GM23248 (cell line): ENCODE measurements around the gene MAST1. TPM values are rescaled to one million over a fixed set of nuclear protein-coding genes. Genes with fewer than 3 reads are reported as not detected.

Source experiments
- DNase-seq: peaks from one replicate; pipeline ENCODE4 v3.0.0-alpha.2; 2015
- H2AFZ ChIP-seq: fragments of 200-600 bp; sonication (generic); 2 replicates; pipeline ENCODE4 v1.6.1; 2016; ENCODE audit warnings: antibody characterized with exemption
- H3F3A ChIP-seq: fragments of 200-600 bp; sonication (generic); 2 replicates; pipeline ENCODE4 v1.6.1; 2016; ENCODE audit warnings: mild to moderate bottlenecking, antibody characterized with exemption, mixed run types; ENCODE audit not compliant: insufficient read depth
- H3K27ac ChIP-seq: fragments of 200-600 bp; sonication (generic); 2 replicates; pipeline ENCODE4 v1.5.1; 2016; ENCODE audit warnings: mild to moderate bottlenecking
- H3K27me3 ChIP-seq: fragments of 200-600 bp; sonication (generic); replicated peaks from 2 replicates; pipeline ENCODE4 v1.6.1; 2016; ENCODE audit warnings: mild to moderate bottlenecking; ENCODE audit not compliant: insufficient read depth
- H3K36me3 ChIP-seq: fragments of 200-600 bp; sonication (generic); 2 replicates; pipeline ENCODE4 v1.6.1; 2016; ENCODE audit warnings: low read depth, mild to moderate bottlenecking
- H3K4me1 ChIP-seq: fragments of 200-600 bp; sonication (generic); 2 replicates; pipeline ENCODE4 v1.6.1; 2016; ENCODE audit warnings: mild to moderate bottlenecking; ENCODE audit not compliant: insufficient read depth
- H3K4me2 ChIP-seq: fragments of 200-600 bp; sonication (generic); one replicate; pipeline ENCODE4 v1.6.1; 2016; ENCODE audit warnings: mild to moderate bottlenecking; ENCODE audit not compliant: unreplicated experiment
- H3K4me3 ChIP-seq: fragments of 200-600 bp; sonication (generic); 2 replicates; pipeline ENCODE4 v1.5.1; 2016; ENCODE audit warnings: mild to moderate bottlenecking
- H3K79me2 ChIP-seq: fragments of 200-600 bp; sonication (generic); 2 replicates; pipeline ENCODE4 v1.6.1; 2016; ENCODE audit warnings: mild to moderate bottlenecking; ENCODE audit not compliant: insufficient read depth
- H3K9ac ChIP-seq: fragments of 200-600 bp; sonication (generic); 2 replicates; pipeline ENCODE4 v1.6.1; 2016; ENCODE audit warnings: mild to moderate bottlenecking
- H3K9me2 ChIP-seq: fragments of 200-600 bp; sonication (generic); 2 replicates; pipeline ENCODE4 v1.6.1; 2016; ENCODE audit warnings: mixed run types, mild to moderate bottlenecking, moderate library complexity; ENCODE audit not compliant: insufficient read depth
- H3K9me3 ChIP-seq: fragments of 200-600 bp; sonication (generic); one replicate; pipeline ENCODE4 v1.6.1; 2017; ENCODE audit warnings: low read depth
- H4K20me1 ChIP-seq: fragments of 200-600 bp; sonication (generic); 2 replicates; pipeline ENCODE4 v1.6.0; 2016; ENCODE audit not compliant: insufficient read depth
- EZH2 ChIP-seq: fragments of 200-600 bp; sonication (generic); IDR thresholded peaks from 2 replicates; pipeline ENCODE4 v1.6.1; 2018; ENCODE audit warnings: antibody characterized with exemption, mild to moderate bottlenecking; ENCODE audit not compliant: insufficient read depth, poor library complexity, severe bottlenecking
- EZH2phosphoT487 ChIP-seq: fragments of 200-600 bp; sonication (generic); IDR thresholded peaks from 2 replicates; pipeline ENCODE4 v1.6.1; 2018; ENCODE audit warnings: antibody characterized with exemption, moderate library complexity, mild to moderate bottlenecking, low read depth; ENCODE audit not compliant: insufficient read depth
- WGBS, 2 experiments: methylation state at CpG; one replicate each; pipeline ENCODE4 v1.1.6; 2015 to 2017; ENCODE audit warnings: low lambda C conversion rate in 2 of 2, low coverage in 1 of 2; ENCODE audit errors: missing lambda C conversion rate in 2 of 2; 5-methylcytosine and 5-hydroxymethylcytosine counted together
- in situ Hi-C: fragments of 300-500 bp; cut with MboI; formaldehyde crosslinking; loops from 2 replicates; pipeline ENCODE4 v1.15.0; 2020
- polyA plus RNA-seq: library from polyadenylated mRNA; unstranded; fragments of >200 nt; fragmentation: Nextera tagmentation; extraction: Ambion mirVana; gene quantifications from 2 replicates; pipeline ENCODE4 v1.2.1, GENCODE V29; 2016
- total RNA-seq: library from RNA; depleted of rRNA; stranded (reverse); fragments of >200 nt; shearing (Covaris generic); gene quantifications from 2 replicates; pipeline ENCODE4 v1.2.3, GENCODE V29; 2014

MAST1 gene
- total and polyA plus RNA-seq, 2 experiments from 2014 or later, result 0.24 TPM; not detected in 1

DNA sequence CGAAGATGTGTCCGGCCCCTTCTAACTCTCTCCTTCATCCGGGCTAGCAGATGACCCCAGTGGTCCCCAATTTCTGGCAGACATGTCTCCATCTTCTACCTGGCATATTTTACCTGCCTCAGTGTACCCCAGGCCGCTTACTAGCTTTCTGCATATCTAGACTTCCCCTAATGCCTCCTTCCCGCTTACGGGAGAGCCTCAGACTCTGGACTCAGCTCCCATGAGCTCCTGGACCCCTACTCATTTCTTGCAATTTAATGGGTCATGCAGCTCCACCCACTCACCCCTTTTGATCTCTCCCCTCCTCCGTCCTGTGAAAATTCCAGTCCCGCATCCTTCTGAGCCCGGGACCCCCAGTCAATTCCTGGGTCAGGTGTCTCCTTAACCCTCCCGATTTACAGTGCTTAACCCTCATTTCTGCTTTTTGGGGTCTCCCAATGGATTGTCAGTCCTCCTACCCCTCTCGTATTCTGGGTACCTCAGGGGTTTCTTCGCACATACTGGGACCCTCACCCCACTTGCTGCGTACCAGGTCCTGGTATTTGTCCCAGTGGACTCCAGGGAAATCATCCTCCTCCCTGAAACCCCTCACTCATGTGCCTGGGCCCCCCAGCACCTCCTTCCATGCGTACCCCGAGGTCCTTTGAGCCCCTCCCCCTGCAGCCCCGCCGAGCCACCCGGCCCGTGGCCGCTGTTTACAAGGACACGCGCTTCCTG, 47.5 kb upstream of the MAST1 start:
- Histone ChIP-seq H3K4me1 (peaks cover 30% of the 10 kb centered on the region), H3K4me3 (peak overlapping the region; percentile 93), H4K20me1 (no peaks in the 10 kb centered on the region), H3K79me2 (peaks cover 19% of the 10 kb centered on the region), H3K9me3 (no peaks in the 10 kb centered on the region), H3K36me3 (no peaks in the 10 kb centered on the region), H3K9ac (peak overlapping the region; percentile 98), H2AFZ (no peak overlapping the region), H3K4me2 (peak overlapping the region; percentile 76), H3K9me2 (no peaks in the 10 kb centered on the region), H3K27ac (peak overlapping the region; percentile 99), H3K27me3 (no peaks in the 10 kb centered on the region), H3F3A (peaks cover 43% of the 10 kb centered on the region)
- 2% methylated on average over 16 to 22 of the region's 22 CpGs for WGBS, 2 experiments
- in situ Hi-C loops, result no loop called here
- TF ChIP-seq EZH2 (no peak), EZH2phosphoT487 (no peak)
- DNase-seq, result peak; percentile 44

DNA sequence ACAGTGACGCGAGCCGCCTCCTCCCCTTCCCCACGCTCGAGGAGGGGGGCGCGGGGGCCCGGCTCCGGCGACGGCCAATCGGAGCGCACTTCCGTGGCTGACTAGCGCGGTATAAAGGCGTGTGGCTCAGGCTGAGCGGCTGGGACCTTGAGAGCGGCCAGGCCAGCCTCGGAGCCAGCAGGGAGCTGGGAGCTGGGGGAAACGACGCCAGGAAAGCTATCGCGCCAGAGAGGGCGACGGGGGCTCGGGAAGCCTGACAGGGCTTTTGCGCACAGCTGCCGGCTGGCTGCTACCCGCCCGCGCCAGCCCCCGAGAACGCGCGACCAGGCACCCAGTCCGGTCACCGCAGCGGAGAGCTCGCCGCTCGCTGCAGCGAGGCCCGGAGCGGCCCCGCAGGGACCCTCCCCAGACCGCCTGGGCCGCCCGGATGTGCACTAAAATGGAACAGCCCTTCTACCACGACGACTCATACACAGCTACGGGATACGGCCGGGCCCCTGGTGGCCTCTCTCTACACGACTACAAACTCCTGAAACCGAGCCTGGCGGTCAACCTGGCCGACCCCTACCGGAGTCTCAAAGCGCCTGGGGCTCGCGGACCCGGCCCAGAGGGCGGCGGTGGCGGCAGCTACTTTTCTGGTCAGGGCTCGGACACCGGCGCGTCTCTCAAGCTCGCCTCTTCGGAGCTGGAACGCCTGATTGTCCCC, 46.8 kb upstream of the MAST1 start, which contains the start of gene JUNB:
Gene JUNB, plus strand, starts transcription at position 142 of the 706 bp plus-strand sequence. Its CDS starts 286 bp downstream, at position 428.
- 0 to 2% methylated on average over 50 to 68 of the region's 73 CpGs for WGBS, 2 experiments

GRCh38 chr19:12792051-12792852, 46.1 kb upstream of the MAST1 start:
- Histone ChIP-seq H3K79me2 (peaks cover 19% of the 10 kb centered on the region), H3K27me3 (no peaks in the 10 kb centered on the region), H3K9me3 (no peaks in the 10 kb centered on the region), H2AFZ (no peak overlapping the region), H3K9me2 (no peaks in the 10 kb centered on the region), H3K27ac (peak overlapping the region; percentile 99), H4K20me1 (no peaks in the 10 kb centered on the region), H3K4me1 (peaks cover 36% of the 10 kb centered on the region), H3K4me2 (peak overlapping the region; percentile 90), H3K4me3 (peak overlapping the region; percentile 93), H3K9ac (peak overlapping the region; percentile 98), H3K36me3 (no peaks in the 10 kb centered on the region), H3F3A (peaks cover 55% of the 10 kb centered on the region)
- TF ChIP-seq EZH2phosphoT487 (no peak), EZH2 (no peak)
- WGBS, 2 experiments, result 1% methylated on average over 68 to 82 of the region's 84 CpGs
- in situ Hi-C loops, result no loop called here
- DNase-seq, result peak; percentile 77

More for the DNA sequence above, 46.8 kb upstream of the MAST1 start, which contains the start of gene JUNB:
- peak within 1 kb of the TSS; percentile 99 for H3K27ac ChIP-seq
- peak within 1 kb of the TSS; percentile 98 for H3K9ac ChIP-seq
- no peak within 1 kb of the TSS for H2AFZ ChIP-seq
- H3K36me3 ChIP-seq, result no peaks in the 10 kb centered on the region
- H3K79me2 ChIP-seq, result peaks cover 19% of the 10 kb centered on the region
- peaks cover 36% of the 10 kb centered on the region for H3K4me1 ChIP-seq
- no peaks in the 10 kb centered on the region for H3K9me2 ChIP-seq
- no peaks in the 10 kb centered on the region for H4K20me1 ChIP-seq
- DNase-seq, result peak; percentile 97
- H3K9me3 ChIP-seq, result no peaks in the 10 kb centered on the region
- H3F3A ChIP-seq, result peaks cover 49% of the 10 kb centered on the region
- peak within 1 kb of the TSS; percentile 90 for H3K4me2 ChIP-seq
- peak within 1 kb of the TSS; percentile 93 for H3K4me3 ChIP-seq
- in situ Hi-C loops, result no loop called here
- TF ChIP-seq EZH2, result no peak
- TF ChIP-seq EZH2phosphoT487, result no peak
- H3K27me3 ChIP-seq, result no peaks in the 10 kb centered on the region

GRCh38 chr19:12792853-12793289, 45.4 kb upstream of the MAST1 start:
- H3K27me3 ChIP-seq, result no peaks in the 10 kb centered on the region
- H3K4me1 ChIP-seq, result peaks cover 34% of the 10 kb centered on the region
- in situ Hi-C loops, result no loop called here
- H3K79me2 ChIP-seq, result peaks cover 19% of the 10 kb centered on the region
- 0 to 2% methylated on average over 19 to 22 of the region's 22 CpGs for WGBS, 2 experiments
- H3K9me3 ChIP-seq, result no peaks in the 10 kb centered on the region
- H2AFZ ChIP-seq, result no peak overlapping the region
- peak overlapping the region; percentile 90 for H3K4me2 ChIP-seq
- H3K36me3 ChIP-seq, result no peaks in the 10 kb centered on the region
- H3F3A ChIP-seq, result peaks cover 54% of the 10 kb centered on the region
- H3K4me3 ChIP-seq, result peak overlapping the region; percentile 93
- H4K20me1 ChIP-seq, result no peaks in the 10 kb centered on the region
- no peaks in the 10 kb centered on the region for H3K9me2 ChIP-seq
- H3K9ac ChIP-seq, result peak overlapping the region; percentile 98
- TF ChIP-seq EZH2, result no peak
- DNase-seq, result peak; percentile 36
- peak overlapping the region; percentile 99 for H3K27ac ChIP-seq
